Stimulated activated effector memory CD8-positive, alpha-beta T cell treated with anti-CD3 and anti-CD28 coated beads, Interleukin-12 subunit alpha, Interleukin-12 subunit beta, amount 100 ng/mL, for 72 hours (primary cell): ENCODE results near the gene SOX30.

Experiments used
- ATAC-seq: fragments of 150-1000 bp; cut with Tn5 transposase; 2 replicates; pipeline ENCODE4 v1.10.0; 2021
- DNase-seq, 2 donors: peaks; one replicate each; pipeline ENCODE4 v3.0.0; 2021 to 2022; ENCODE audit warnings: low spot score in 2 of 2
- H3K27ac Mint-ChIP-seq: one replicate; pipeline ENCODE4 v1.8.0; 2022; ENCODE audit warnings: mild to moderate bottlenecking, mixed read lengths
- H3K36me3 Mint-ChIP-seq: one replicate; pipeline ENCODE4 v1.8.0; 2022; ENCODE audit warnings: mild to moderate bottlenecking, mixed read lengths
- H3K4me1 Mint-ChIP-seq: one replicate; pipeline ENCODE4 v1.8.0; 2022; ENCODE audit warnings: mixed read lengths
- H3K4me3 Mint-ChIP-seq: one replicate; pipeline ENCODE4 v1.8.0; 2022; ENCODE audit warnings: mild to moderate bottlenecking, mixed read lengths
- H3K9me3 Mint-ChIP-seq: one replicate; pipeline ENCODE4 v1.8.0; 2022; ENCODE audit warnings: mixed read lengths

SOX30 gene

DNA sequence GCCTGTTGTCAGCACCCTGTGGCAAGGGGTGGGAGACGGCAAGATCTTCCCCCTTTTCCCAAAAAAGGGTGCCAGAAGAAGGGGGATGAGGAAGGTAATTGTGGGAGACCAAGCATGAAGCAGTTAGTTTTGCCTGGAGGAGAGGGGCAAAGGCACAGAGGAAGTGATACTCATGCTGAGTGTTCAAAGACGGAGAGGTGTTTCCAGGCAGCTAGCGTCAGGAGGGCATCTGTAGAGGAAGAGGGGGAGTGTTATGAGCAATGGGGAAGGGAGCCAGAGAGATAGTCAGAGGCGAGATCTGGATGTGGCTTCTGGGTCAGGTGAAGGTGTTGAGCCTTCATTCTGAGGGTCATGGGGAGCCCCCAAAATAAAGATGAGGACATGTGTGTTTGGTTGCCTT lies 49.7 kb downstream of the SOX30 start:
- H3K4me1 Mint-ChIP-seq = peaks cover 78% of the 10 kb centered on the region
- no peaks in the 10 kb centered on the region for H3K9me3 Mint-ChIP-seq
- peak in 1 of 2 donors; percentile 79 for DNase-seq
- H3K4me3 Mint-ChIP-seq = peak overlapping the region; percentile 40
- peaks cover 9% of the 10 kb centered on the region for H3K36me3 Mint-ChIP-seq
- H3K27ac Mint-ChIP-seq = peak overlapping the region; percentile 85
- peak; percentile 69 for ATAC-seq

GRCh38 chr5:157600252-157600651 lies 52.0 kb downstream of the SOX30 start:
- Mint-ChIP-seq H3K4me3 (no peak overlapping the region), H3K27ac (peak overlapping the region; percentile 30), H3K4me1 (peaks cover 89% of the 10 kb centered on the region), H3K36me3 (peaks cover 9% of the 10 kb centered on the region), H3K9me3 (no peaks in the 10 kb centered on the region)
- DNase-seq = no peak
- ATAC-seq = no peak

- DNase-seq = no peak
- H3K4me1 Mint-ChIP-seq = peaks cover 94% of the 10 kb centered on the region
- peaks cover 9% of the 10 kb centered on the region for H3K36me3 Mint-ChIP-seq
- H3K27ac Mint-ChIP-seq = peak overlapping the region; percentile 30
- H3K4me3 Mint-ChIP-seq = peak overlapping the region; percentile 41
- ATAC-seq = no peak
- no peaks in the 10 kb centered on the region for H3K9me3 Mint-ChIP-seq
These were observed 52.7 kb downstream of the SOX30 start for GRCh38 chr5:157599565-157599964.

DNA sequence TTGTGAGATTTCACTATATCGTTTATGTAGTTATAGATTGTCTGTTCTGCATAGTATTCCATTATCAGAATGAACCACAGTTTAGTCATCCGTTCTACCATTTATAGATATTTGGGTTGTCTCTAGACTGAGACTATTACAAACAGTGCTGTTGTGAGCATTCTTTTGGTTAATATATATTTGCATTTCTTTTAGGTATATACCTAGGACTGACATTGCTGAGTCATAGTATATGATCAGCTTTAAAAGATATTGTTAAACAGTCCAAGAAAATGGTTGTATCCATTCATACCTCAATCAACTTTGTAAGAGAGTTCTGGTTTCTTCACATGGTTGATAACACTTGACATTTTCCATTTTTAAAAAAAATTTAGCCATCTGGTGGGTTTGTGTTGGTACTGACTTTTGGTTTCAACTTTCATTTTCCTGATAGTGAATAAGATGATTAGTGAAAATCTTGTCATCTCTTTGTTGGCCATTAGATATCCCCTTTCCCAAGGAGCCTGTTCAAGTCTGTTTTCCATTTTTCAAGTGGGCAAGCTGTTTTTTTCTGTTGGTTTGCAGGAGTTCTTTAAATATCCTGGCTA lies 53.8 kb downstream of the SOX30 start:
- Mint-ChIP-seq H3K9me3 (no peaks in the 10 kb centered on the region), H3K4me3 (peak overlapping the region; percentile 41), H3K4me1 (peaks cover 93% of the 10 kb centered on the region), H3K36me3 (peaks cover 4% of the 10 kb centered on the region), H3K27ac (peak overlapping the region; percentile 30)
- ATAC-seq (peak; percentile 1), DNase-seq (no peak)

DNA sequence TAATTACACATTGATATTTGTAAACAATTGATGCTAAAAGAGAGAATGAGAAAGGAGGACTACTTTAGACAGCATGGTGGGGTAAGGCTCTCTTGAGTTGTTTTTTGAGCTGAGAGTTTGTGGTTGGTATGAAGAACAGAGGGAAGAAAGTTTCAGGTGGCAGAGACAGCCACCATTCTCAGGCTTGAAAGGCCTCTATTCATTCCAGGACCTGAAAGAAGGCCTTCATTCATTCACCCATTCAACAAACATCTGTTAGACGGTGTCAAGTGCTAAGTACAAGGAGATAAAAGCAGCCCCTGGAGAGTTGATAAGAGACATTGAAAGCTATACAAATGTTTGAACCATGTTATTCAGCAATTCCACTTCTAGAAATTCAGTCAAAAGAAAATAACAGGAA lies 55.0 kb downstream of the SOX30 start:
- DNase-seq (no peak), ATAC-seq (peak; percentile 48)
- Mint-ChIP-seq H3K27ac (peak overlapping the region; percentile 30), H3K36me3 (no peaks in the 10 kb centered on the region), H3K4me1 (peaks cover 93% of the 10 kb centered on the region), H3K9me3 (no peaks in the 10 kb centered on the region), H3K4me3 (peak overlapping the region; percentile 41)

DNA sequence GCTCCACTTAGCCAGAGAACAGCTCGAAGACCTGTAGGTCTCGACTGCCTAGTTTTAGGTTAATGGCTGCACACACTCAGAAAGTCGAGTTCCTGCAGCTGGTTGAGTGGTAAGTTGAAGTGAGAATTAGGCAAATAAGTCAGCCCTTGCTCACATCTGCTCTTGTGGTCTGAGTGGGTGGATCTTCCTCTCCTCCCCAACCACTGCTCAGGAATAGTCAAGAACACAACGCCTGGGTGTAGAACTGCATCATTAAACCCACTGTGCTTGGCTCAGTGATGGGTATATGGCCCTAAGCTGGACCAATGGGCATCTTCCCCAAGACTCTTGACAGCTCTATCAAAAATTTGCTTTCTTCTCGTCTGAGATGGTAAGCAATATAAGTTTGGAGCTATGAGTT lies 55.8 kb downstream of the SOX30 start:
- Mint-ChIP-seq H3K9me3 (no peaks in the 10 kb centered on the region), H3K36me3 (no peaks in the 10 kb centered on the region), H3K27ac (peak overlapping the region; percentile 30), H3K4me1 (peaks cover 96% of the 10 kb centered on the region), H3K4me3 (peak overlapping the region; percentile 41)
- DNase-seq (peak in 1 of 2 donors; percentile 79), ATAC-seq (peak; percentile 85)

GRCh38 chr5:157594675-157595459 lies 57.4 kb downstream of the SOX30 start:
- ATAC-seq (no peak), DNase-seq (no peak)
- H3K9me3 Mint-ChIP-seq = no peaks in the 10 kb centered on the region
- H3K36me3 Mint-ChIP-seq = no peaks in the 10 kb centered on the region
- peak overlapping the region; percentile 60 for H3K27ac Mint-ChIP-seq
- H3K4me3 Mint-ChIP-seq = peak overlapping the region; percentile 45
- peaks cover 83% of the 10 kb centered on the region for H3K4me1 Mint-ChIP-seq

- Mint-ChIP-seq H3K4me3 (peak overlapping the region; percentile 45), H3K9me3 (no peaks in the 10 kb centered on the region), H3K4me1 (peaks cover 78% of the 10 kb centered on the region), H3K27ac (peak overlapping the region; percentile 60), H3K36me3 (no peaks in the 10 kb centered on the region)
- ATAC-seq = peak; percentile 77
- DNase-seq = no peak
These were observed 58.0 kb downstream of the SOX30 start for GRCh38 chr5:157594257-157594656.

- H3K4me1 Mint-ChIP-seq = peaks cover 68% of the 10 kb centered on the region
- DNase-seq (no peak), ATAC-seq (no peak)
- no peaks in the 10 kb centered on the region for H3K36me3 Mint-ChIP-seq
- H3K9me3 Mint-ChIP-seq = no peaks in the 10 kb centered on the region
- H3K27ac Mint-ChIP-seq = peak overlapping the region; percentile 24
- peak overlapping the region; percentile 45 for H3K4me3 Mint-ChIP-seq
These were observed 59.0 kb downstream of the SOX30 start for GRCh38 chr5:157593052-157593757.

DNA sequence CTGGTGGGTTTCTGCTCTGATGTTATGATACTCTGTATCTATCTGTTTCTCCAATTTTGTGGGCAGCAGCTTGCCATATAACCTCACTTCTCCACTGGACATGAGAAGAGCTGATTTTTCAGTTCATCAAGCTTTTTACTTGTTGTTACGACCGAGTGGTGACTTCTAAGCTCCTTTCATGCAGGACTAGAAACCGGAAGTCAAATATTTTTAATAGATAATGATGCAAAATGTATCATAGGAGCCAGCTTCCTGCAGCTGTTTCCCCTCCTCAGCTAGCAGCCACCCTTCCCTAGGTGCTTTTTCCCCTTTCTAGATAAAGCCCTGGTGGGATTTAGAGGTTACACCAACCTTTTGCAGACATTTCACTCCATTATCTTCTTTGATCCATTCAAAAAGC lies 59.6 kb downstream of the SOX30 start:
- no peak for ATAC-seq
- H3K27ac Mint-ChIP-seq = peak overlapping the region; percentile 24
- DNase-seq = no peak
- H3K4me3 Mint-ChIP-seq = peak overlapping the region; percentile 45
- H3K36me3 Mint-ChIP-seq = no peaks in the 10 kb centered on the region
- H3K4me1 Mint-ChIP-seq = peaks cover 62% of the 10 kb centered on the region
- H3K9me3 Mint-ChIP-seq = no peaks in the 10 kb centered on the region

- Mint-ChIP-seq H3K4me1 (peaks cover 41% of the 10 kb centered on the region), H3K9me3 (no peaks in the 10 kb centered on the region), H3K36me3 (no peaks in the 10 kb centered on the region), H3K27ac (no peak overlapping the region), H3K4me3 (no peak overlapping the region)
- DNase-seq = no peak
- ATAC-seq = no peak
These were observed 61.8 kb downstream of the SOX30 start for GRCh38 chr5:157590478-157590877.

DNA sequence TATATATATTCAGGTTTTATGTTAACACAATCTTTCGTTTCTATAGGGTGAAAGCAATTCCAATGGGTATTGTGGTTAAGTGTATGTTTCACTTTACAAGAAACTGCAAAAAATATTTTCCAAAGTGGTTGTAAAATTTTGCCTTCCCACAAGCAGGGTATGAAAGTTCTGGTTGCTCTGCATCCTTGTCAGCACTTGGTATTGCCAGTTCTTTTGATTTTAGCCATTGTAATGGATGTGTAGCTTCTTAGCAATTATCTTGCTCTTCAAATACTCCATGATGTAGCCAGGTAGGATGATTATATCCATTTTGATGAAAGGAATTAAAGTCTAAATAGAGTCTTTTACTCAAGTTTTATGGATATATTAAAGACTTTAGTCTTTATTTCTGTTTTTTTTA lies 67.6 kb downstream of the SOX30 start:
- no peak for ATAC-seq
- DNase-seq = no peak

GRCh38 chr5:157582731-157583620 lies 69.3 kb downstream of the SOX30 start:
- no peak overlapping the region for H3K4me3 Mint-ChIP-seq
- peaks cover 34% of the 10 kb centered on the region for H3K4me1 Mint-ChIP-seq
- no peak overlapping the region for H3K27ac Mint-ChIP-seq
- H3K9me3 Mint-ChIP-seq = no peaks in the 10 kb centered on the region
- H3K36me3 Mint-ChIP-seq = no peaks in the 10 kb centered on the region
- ATAC-seq (peak; percentile 97), DNase-seq (no peak)

More for the DNA sequence above, 67.6 kb downstream of the SOX30 start:
- Mint-ChIP-seq H3K36me3 (no peaks in the 10 kb centered on the region), H3K4me3 (no peak overlapping the region), H3K27ac (no peak overlapping the region), H3K4me1 (peaks cover 21% of the 10 kb centered on the region), H3K9me3 (no peaks in the 10 kb centered on the region)

DNA sequence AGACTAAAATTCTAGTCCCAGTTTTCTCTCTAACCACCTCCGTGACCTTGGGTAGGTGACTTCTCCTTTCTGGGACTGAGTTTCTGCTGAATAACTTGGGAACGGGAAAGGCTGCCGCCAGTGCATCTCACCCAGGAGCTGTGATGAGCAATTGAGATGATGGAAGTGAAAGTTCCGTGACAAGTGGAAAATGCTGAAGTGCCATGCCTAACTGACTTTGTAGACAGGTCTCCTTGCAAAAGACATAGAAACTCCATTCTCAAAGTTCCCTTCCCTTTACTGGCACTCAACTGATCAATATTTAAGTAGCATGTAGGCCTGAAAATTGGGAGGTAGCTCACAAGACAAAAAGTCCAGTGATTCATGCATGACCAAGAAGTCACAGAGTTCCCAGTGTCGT lies 70.3 kb downstream of the SOX30 start:
- Mint-ChIP-seq H3K9me3 (no peaks in the 10 kb centered on the region), H3K36me3 (no peaks in the 10 kb centered on the region), H3K27ac (peak overlapping the region; percentile 26), H3K4me1 (peaks cover 34% of the 10 kb centered on the region), H3K4me3 (no peak overlapping the region)
- DNase-seq = no peak
- ATAC-seq = no peak
